Measurements from ENCODE around the gene TRO. TPM values are rescaled to one million over a fixed set of nuclear protein-coding genes. Genes with fewer than 3 reads are reported as not detected.

Gene TRO
- total RNA-seq, 1 donor from 2014 or later, result 1.6 TPM

Other genes starting within 250 kb of the TRO start
- gene ITIH6, start 122.6 kb upstream of the TRO start, total RNA-seq, result not detected in 2 replicates
- 25.2 and 26.4 TPM in 2 replicates for gene MAGED2, start 113.1 kb upstream of the TRO start, total RNA-seq
- 0.47 and 0.58 TPM in 2 replicates for gene PFKFB1, start 73.4 kb downstream of the TRO start, total RNA-seq
- 32.2 and 36.1 TPM in 2 replicates for gene APEX2, start 79.5 kb downstream of the TRO start, total RNA-seq
- not detected in 2 replicates for gene ALAS2, start 110.2 kb downstream of the TRO start, total RNA-seq
- gene PAGE2B, start 154.2 kb downstream of the TRO start, total RNA-seq, result 0.45 TPM in 1 of 2 replicates, not detected in the other
- gene PAGE2, start 168.2 kb downstream of the TRO start, total RNA-seq, result not detected in 2 replicates